HG03280 (cell line): ENCODE measurements around the gene GNAQ.
"Not testable (repeated sequence)": the region's sequence is repeated elsewhere in the genome, so short reads cannot be mapped to it uniquely, and the experiment has no call there.

Experiments used
- ATAC-seq: cut with Tn5 transposase; IDR thresholded peaks from one replicate; pipeline ENCODE4 v1.9.1; 2021; ENCODE audit warnings: mild to moderate bottlenecking, moderate library complexity; ENCODE audit not compliant: unreplicated experiment

GNAQ gene

GRCh38 chr9:77798140-77798539, 233.5 kb downstream of the GNAQ start:
- no peak for ATAC-seq

- ATAC-seq = no peak
Measured at GRCh38 chr9:77794985-77795384, 236.6 kb downstream of the GNAQ start.

- ATAC-seq = no peak
Measured at GRCh38 chr9:77793849-77794248, 237.8 kb downstream of the GNAQ start.

- ATAC-seq = no peak
Measured at GRCh38 chr9:77789891-77790290, 241.7 kb downstream of the GNAQ start.

GRCh38 chr9:77785341-77785740, 246.3 kb downstream of the GNAQ start:
- ATAC-seq = no peak

GRCh38 chr9:77783518-77783917, 248.1 kb downstream of the GNAQ start:
- no peak for ATAC-seq

- no peak for ATAC-seq
Measured at GRCh38 chr9:77779010-77779409, 252.6 kb downstream of the GNAQ start.

GRCh38 chr9:77773381-77773780, 258.2 kb downstream of the GNAQ start:
- no peak for ATAC-seq

GRCh38 chr9:77772646-77773045, 259.0 kb downstream of the GNAQ start:
- ATAC-seq = no peak

GRCh38 chr9:77771171-77771570, 260.4 kb downstream of the GNAQ start:
- ATAC-seq = no peak

- no peak for ATAC-seq
Measured at GRCh38 chr9:77770340-77770739, 261.3 kb downstream of the GNAQ start.

GRCh38 chr9:77769246-77769645, 262.4 kb downstream of the GNAQ start:
- ATAC-seq = no peak

GRCh38 chr9:77766587-77766986, 265.0 kb downstream of the GNAQ start:
- ATAC-seq = no peak

GRCh38 chr9:77765781-77766259, 265.8 kb downstream of the GNAQ start:
- ATAC-seq = no peak

GRCh38 chr9:77764894-77765780, 266.5 kb downstream of the GNAQ start:
- ATAC-seq = no peak

- ATAC-seq = no peak
Measured at GRCh38 chr9:77763566-77763965, 268.0 kb downstream of the GNAQ start.

- ATAC-seq = not testable (repeated sequence)
Measured at GRCh38 chr9:77760919-77761318, 270.7 kb downstream of the GNAQ start.

- ATAC-seq = no peak
Measured at GRCh38 chr9:77759391-77759790, 272.2 kb downstream of the GNAQ start.

- ATAC-seq = no peak
Measured at GRCh38 chr9:77756449-77756848, 275.2 kb downstream of the GNAQ start.

GRCh38 chr9:77753180-77753579, 278.4 kb downstream of the GNAQ start:
- no peak for ATAC-seq

- no peak for ATAC-seq
Measured at GRCh38 chr9:77752554-77752953, 279.1 kb downstream of the GNAQ start.

GRCh38 chr9:77751341-77752091, 280.1 kb downstream of the GNAQ start:
- no peak for ATAC-seq
